HG03039 (cell line): Measurements from ENCODE around the gene ZNF618.

ENCODE experiments used
- ATAC-seq: cut with Tn5 transposase; IDR thresholded peaks from one replicate; pipeline ENCODE4 v1.9.1; 2021; ENCODE audit warnings: mild to moderate bottlenecking, moderate library complexity; ENCODE audit not compliant: unreplicated experiment

ZNF618 gene

GRCh38 chr9:113998525-113999255 lies 122.6 kb downstream of the ZNF618 start:
- ATAC-seq = no peak

- no peak for ATAC-seq
Measured at GRCh38 chr9:113999256-114000062, 123.3 kb downstream of the ZNF618 start.

DNA sequence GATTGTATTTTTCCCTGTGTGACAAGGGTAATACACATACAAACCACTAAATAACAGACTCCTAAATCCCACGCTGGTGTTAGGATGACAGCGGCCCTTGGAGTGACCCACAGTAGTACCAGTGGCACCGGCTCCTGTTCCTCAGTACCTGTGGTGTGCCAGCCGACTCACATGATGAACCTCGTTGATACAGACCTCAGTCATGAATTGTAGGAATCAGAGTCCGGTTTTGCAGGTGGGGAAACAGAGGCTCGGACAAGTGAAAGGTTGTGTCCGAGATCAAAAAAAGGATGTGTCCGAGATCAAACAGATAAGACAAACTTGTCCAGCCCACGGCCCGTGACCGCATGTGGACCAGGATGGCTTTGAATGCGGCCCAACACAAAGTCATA lies 124.0 kb downstream of the ZNF618 start:
- no peak for ATAC-seq

GRCh38 chr9:114000671-114001409 lies 124.7 kb downstream of the ZNF618 start:
- no peak for ATAC-seq

- ATAC-seq = no peak
Measured at GRCh38 chr9:114001410-114001685, 125.2 kb downstream of the ZNF618 start.

DNA sequence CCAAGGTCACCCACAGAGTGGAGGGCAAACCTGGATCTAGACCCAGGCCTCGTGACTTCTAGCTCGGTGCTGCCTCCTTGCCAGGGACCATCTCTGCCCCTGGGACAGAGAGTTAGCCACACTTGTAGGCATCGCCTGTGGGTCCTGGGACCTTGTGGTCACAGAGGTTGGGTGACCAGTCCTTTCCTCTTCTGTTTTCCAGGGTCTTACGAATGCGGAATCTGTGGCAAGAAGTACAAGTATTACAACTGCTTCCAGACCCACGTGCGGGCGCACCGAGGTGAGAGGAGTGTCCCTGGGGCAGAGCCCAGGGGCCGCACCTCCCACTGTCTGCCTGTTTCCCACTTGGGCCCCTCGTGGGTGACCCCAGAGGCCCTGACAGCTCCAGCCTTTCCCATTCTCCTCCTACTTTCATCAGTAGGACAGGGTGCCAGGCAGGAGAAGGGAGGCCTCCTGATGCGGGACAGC lies 125.7 kb downstream of the ZNF618 start:
- ATAC-seq = no peak

- no peak for ATAC-seq
Measured at GRCh38 chr9:114002271-114002985, 126.3 kb downstream of the ZNF618 start.

DNA sequence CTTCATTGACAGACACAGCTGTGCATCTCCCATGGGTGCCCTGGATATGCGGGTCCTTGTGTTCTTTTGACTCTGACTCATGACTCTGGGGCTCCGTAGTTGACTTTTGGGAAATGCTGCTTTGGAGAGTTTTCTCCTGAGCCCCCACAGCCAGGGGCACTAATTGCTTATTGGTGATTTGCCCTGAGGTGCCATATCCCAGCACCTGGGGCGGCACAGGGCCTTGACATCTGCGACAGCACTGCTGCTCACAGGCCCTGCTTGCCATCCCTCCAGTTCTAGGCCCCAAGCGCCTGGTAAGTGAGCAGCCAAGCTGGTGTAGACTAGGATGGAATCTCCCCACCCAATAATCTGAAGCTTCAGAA lies 126.9 kb downstream of the ZNF618 start:
- ATAC-seq = no peak

DNA sequence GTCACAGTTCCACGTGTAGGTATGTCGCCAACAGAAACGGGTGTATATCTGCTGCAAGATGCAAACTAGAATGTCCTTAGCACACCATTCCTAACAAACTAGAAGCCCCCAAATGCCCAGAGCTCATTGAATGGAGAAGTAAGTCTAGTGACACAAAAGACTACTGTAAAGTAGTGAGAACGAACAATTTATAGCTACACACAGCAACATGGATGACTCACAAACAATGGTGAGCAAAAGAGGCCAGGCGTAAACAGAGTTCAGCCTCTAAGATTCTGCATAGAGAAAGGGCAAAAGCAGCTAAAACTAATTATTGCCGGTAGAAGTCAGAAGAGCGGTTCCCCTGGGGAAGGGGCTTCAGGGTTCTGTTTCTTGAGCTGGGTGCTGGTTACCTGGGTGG lies 127.2 kb downstream of the ZNF618 start:
- no peak for ATAC-seq

GRCh38 chr9:114003758-114004157 lies 127.6 kb downstream of the ZNF618 start:
- no peak for ATAC-seq

DNA sequence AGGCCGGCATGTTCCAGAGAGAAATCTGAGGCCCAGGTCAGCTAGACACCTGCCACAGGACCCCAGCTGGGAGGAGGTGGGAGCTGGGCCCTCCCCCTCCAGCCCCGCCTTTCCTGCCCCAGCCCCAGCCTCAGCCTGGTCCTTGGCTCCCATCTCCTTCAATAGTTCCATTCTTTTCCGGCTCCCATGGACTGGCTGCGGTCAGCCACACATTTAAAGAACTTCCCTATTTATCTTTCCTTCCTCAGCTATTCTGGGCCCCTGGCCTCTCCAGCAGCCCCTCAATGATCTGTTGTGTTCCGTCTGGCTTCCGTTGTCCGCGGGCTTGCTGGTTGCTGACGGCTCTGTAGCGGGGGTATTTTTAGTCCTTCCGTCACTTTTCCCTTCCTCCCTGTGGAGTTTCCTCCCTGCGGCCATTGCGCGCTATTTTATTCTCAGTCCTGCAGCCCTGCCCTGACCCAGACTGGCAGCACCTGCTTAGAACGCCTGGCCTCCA lies 128.2 kb downstream of the ZNF618 start:
- ATAC-seq = no peak

DNA sequence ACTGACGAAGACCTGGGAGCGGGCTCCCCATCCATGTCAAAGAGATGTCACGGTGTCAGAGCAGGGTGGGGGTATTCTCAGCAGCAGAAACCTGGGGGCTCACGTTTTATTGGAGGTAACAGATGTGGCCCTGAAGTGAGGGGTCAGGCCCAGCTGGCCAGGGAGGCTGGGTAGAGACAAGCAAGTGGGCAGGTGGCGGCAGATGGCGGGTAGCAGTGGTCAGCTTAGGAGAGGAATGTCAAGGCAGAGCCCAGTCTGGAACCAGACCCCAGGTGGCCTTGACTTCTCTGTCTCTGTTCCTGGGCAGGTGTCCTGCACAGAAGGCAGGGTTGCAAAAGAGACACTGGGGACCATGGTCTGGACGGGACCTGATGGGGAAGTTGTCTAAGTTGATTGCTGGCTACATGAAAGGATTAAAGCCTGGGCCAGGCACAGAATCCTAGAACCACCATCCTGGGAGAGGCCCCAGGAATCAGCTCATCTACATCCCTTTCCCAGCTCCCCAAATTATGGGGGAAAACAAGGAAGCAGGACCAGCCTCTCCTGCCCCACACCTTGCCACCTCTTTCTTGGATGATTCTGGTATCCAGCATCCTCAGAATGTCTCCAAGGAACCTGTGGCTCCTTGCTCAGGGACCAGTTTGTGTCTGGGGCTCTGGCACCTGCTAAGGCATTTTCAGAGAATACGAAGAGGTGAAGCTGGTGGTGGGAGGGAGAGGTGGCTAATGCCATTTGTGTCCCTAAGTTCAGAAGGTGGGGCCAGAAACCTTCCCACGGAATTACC lies 129.5 kb downstream of the ZNF618 start:
- no peak for ATAC-seq

- ATAC-seq = no peak
Measured at GRCh38 chr9:114006155-114006550, 130.0 kb downstream of the ZNF618 start.

DNA sequence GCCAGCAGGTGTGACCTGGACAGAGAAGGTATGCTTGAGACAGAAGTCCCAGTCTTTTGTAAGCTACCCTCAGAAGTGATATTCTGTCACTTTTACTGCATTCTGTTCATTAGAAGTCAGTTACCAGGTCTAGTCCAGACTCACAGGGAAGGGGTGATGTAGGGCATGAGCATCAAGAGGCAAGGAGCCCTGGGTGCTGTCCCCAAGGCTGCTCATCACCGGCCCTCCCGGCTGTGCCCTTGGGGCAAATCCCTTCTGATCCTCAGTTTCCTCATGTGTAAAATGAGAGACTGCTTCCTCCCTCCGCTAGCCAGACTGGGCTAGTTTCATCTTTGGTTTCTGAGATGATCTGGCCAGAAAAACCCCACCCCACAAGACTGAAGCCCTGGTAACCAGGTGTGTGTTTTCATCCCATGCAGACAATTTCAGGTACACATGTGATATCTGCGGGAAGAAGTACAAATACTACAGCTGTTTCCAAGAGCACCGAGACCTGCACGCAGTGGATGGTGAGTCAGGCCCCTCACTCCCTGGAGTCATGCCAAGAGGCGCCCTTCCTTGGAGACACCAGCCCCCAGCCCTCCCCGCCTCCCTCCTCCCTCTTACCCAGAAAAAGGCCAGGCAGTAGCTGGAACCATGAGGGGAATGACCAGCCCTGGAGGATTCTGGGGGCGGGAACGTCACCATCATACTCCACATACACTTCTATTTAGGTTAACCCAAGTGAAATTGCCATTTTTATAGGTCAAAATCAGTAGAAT lies 131.0 kb downstream of the ZNF618 start:
- no peak for ATAC-seq

DNA sequence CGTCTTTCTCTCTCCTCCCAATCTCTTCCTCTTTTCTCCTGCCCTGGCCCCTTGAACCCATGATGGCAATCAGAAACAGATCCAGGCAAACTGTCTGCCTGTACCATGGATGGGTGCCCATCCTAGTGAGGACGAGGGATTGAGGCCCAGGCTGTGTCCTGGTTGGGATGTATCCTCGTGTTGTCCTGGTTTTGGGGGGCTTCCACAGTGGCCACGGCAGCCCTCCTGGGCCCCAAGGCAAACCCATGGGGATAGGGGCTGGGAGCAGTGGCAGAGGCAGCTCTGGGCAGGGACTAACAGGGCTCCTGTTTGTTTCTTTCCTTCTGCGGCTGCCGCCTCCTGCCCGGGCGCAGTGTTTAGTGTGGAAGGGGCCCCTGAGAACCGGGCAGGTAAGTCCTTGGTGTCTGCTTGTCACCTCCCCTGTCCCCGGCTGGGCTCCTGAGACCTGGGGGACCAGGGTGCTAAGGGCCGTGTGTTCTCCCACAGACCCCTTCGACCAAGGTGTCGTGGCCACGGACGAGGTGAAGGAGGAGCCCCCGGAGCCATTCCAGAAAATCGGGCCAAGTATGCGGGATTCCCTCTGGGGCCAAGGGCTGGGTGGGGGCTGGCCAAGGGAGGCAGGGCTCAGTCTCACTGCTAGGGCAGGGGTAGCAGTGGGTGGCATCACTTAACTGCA lies 132.0 kb downstream of the ZNF618 start:
- ATAC-seq = no peak

DNA sequence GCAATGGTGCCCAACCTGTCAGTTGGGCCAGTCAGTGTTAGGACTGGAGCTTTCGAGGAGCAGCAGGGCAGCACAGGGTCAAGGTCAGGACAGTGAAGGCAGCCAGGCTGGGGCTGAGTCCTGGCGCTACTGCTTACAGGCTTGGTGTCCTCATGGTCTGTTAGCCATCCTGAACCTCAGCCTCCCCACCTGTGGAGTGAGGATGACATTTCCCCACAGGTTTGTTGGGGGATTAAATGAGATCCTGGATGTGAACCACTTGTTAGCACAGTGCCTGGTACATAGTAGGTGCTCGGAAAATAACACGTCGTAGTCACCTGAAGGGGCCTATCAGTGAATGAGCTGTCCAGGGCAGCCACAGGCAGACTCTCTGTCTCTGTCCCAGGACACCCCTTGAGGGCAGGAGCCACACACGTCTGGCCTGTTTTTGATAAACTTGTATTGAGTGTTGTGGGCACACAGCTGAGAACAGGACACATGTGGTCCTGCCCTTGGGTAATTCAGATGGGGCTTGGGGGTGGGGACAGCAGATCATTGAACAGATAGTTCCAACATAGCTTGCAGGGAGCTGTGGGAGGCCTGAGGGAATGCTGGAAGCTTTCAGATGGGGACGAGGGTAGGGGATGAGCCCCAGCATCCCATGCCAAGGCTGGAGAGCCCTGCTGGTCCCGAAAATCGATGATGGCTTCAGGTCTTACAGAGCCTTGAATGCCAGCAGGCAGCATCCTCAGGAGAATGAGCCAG lies 132.7 kb downstream of the ZNF618 start:
- no peak for ATAC-seq

DNA sequence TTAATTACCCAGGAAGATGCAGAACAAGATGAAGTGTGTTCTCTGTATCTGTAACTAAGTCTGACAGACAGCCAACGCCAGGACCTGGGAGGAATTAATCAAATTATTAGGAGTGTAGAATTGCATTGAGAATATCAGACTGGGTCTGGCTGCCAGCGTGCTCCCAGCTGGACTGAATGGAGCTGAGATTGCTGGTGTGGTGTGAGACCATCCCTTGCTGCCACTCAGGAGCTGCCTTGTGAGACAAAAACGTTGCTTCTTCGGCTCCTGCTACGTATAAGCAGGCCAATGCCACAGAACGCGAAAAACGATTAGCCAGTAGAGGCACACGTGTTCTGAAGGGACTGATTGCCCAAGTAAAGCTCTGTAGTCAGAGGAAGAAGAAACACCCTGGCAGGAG lies 135.2 kb downstream of the ZNF618 start:
- no peak for ATAC-seq

- no peak for ATAC-seq
Measured at GRCh38 chr9:114012126-114012525, 136.0 kb downstream of the ZNF618 start.
